Activated CD4-positive, alpha-beta memory T cell treated with anti-CD3 and anti-CD28 coated beads for 36 hours (primary cell): ENCODE measurements around the gene PTPRS. TPM values are rescaled to one million over a fixed set of nuclear protein-coding genes. Genes with fewer than 3 reads are reported as not detected.
"Not testable (repeated sequence)": the region's sequence is repeated elsewhere in the genome, so short reads cannot be mapped to it uniquely, and the experiment has no call there.

Source experiments
- CTCF ChIA-PET: fragments of 350-600 bp; sonication (Branson Sonifier 250); formaldehyde crosslinking; loops from one replicate; lab custom pipeline; 2021; ENCODE audit warnings: antibody characterized with exemption, inconsistent platforms; lab: Charles Lee
- POLR2A ChIA-PET: fragments of 350-600 bp; sonication (Branson Sonifier 250); formaldehyde crosslinking; loops from one replicate; lab custom pipeline; 2021; ENCODE audit warnings: antibody characterized with exemption; lab: Charles Lee
- DNase-seq: peaks from one replicate; pipeline ENCODE4 v3.0.0-alpha.2; 2020
- H3K27ac Mint-ChIP-seq: one replicate; pipeline ENCODE4 v1.8.0; 2021; ENCODE audit warnings: mixed read lengths
- H3K27me3 Mint-ChIP-seq: one replicate; pipeline ENCODE4 v1.8.0; 2021; ENCODE audit warnings: mixed read lengths
- H3K36me3 Mint-ChIP-seq: one replicate; pipeline ENCODE4 v1.8.0; 2021; ENCODE audit warnings: mixed read lengths
- H3K4me1 Mint-ChIP-seq: one replicate; pipeline ENCODE4 v1.8.0; 2021; ENCODE audit warnings: low read depth, mixed read lengths
- H3K4me3 Mint-ChIP-seq: one replicate; pipeline ENCODE4 v1.8.0; 2021; ENCODE audit warnings: mild to moderate bottlenecking, mixed read lengths
- H3K9me3 Mint-ChIP-seq: one replicate; pipeline ENCODE4 v1.8.0; 2021; ENCODE audit warnings: mixed read lengths
- intact Hi-C: fragments of 100-400 bp; cut with micrococcal nuclease; formaldehyde crosslinking; loops from one replicate; pipeline ENCODE4 v1.15.1; 2023
- total RNA-seq, 2 experiments: library from RNA; stranded (reverse); gene quantifications; one replicate each; pipeline ENCODE4 v1.2.3, GENCODE V29; 2021

The PTPRS gene
- total RNA-seq = under 1 TPM; 0.39 to 0.69 TPM

- ChIA-PET POLR2A (no interaction called here), CTCF (no interaction called here)
- Mint-ChIP-seq H3K4me1 (peaks cover 15% of the 10 kb centered on the region), H3K4me3 (peak within 1 kb of the TSS; percentile 48), H3K36me3 (no peaks in the 10 kb centered on the region), H3K27me3 (peaks cover 43% of the 10 kb centered on the region), H3K27ac (no peak within 1 kb of the TSS), H3K9me3 (no peaks in the 10 kb centered on the region)
- peak; percentile 64 for DNase-seq
- intact Hi-C loops = no loop called here
Observed at GRCh38 chr19:5340637-5341447, at the start of gene PTPRS. Gene PTPRS (minus strand): TSS chr19:5340812. CDS start chr19:5286140, 54,672 bp downstream.

DNA sequence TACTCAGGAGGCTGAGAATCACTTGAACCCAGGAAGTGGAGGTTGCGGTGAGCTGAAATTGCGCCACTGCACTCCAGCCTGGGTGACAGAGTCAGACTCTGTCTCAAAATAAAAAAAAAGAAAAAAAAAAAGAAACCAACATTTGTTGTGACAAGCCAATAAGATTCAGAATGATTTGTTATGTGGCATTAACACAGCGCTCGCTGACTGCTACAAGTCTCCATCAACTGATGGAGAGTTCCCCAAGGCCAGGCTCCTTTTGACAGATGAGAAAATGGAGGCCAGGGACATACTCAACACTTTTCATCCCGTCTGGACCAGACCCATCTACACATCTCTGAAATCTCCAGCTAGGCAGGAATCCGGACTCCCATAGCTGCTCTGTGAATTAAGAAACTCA lies 48.7 kb upstream of the PTPRS start:
- intact Hi-C loops = no loop called here
- H3K9me3 Mint-ChIP-seq = peaks cover 8% of the 10 kb centered on the region
- CTCF ChIA-PET = interaction anchor here (0.6 to 0.8 kb wide), 2 partner anchors 287 to 1278 kb away, joined by 3 read pairs; no protein-coding TSS in a partner anchor

DNA sequence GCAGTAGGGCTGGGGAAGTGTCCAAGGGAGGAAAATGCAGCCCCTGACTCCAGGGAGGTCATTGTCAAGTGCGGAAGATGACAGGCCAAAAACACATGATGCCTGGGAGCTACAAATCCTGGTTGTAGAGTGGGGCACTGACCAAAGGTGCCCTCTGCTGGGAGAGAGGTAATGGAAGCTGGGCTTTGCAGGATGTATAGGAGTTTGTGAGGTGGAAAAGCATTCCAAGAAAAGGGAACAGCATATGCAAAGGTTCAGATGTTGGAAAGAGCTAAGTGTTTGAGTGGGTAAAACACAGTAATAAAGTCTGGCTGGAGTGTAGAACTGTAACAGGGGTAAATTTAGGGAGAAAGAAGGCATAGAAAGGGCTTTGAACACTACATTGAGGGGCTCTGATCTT lies 46.9 kb upstream of the PTPRS start:
- Mint-ChIP-seq H3K9me3 (peaks cover 18% of the 10 kb centered on the region), H3K4me1 (no peaks in the 10 kb centered on the region), H3K4me3 (no peak overlapping the region), H3K36me3 (peaks cover 6% of the 10 kb centered on the region), H3K27ac (no peak overlapping the region), H3K27me3 (peaks cover 30% of the 10 kb centered on the region)
- POLR2A ChIA-PET = no interaction called here
- intact Hi-C loops = no loop called here
- CTCF ChIA-PET = no interaction called here
- no peak for DNase-seq

More for the DNA sequence above, 48.7 kb upstream of the PTPRS start:
- peaks cover 43% of the 10 kb centered on the region for H3K27me3 Mint-ChIP-seq
- no peak overlapping the region for H3K27ac Mint-ChIP-seq
- peaks cover 3% of the 10 kb centered on the region for H3K36me3 Mint-ChIP-seq
- H3K4me1 Mint-ChIP-seq = no peaks in the 10 kb centered on the region
- no peak for DNase-seq
- no peak overlapping the region for H3K4me3 Mint-ChIP-seq
- POLR2A ChIA-PET = no interaction called here

DNA sequence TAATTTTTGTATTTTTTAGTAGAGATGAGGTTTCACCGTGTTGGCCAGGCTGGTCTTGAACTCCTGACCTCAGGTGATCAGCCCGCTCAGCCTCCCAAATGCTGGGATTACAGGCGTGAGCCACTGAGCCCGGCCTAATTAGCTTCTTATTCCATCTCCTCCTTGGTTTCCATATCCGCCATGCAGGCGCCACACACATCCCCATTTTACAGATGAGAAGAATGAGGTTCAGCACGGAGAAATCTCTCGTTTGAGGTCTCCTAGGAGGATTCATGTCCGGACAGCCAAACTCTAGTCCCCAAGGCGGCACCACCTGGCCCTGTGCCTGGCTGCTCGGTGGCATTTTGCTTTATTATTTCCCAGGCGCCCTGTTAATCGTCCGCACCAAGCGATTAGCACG lies 46.2 kb upstream of the PTPRS start:
- POLR2A ChIA-PET = no interaction called here

GRCh38 chr19:5381197-5381596 lies 40.6 kb upstream of the PTPRS start:
- H3K4me1 Mint-ChIP-seq, POLR2A ChIA-PET, intact Hi-C loops, H3K27ac Mint-ChIP-seq, DNase-seq, H3K4me3 Mint-ChIP-seq, CTCF ChIA-PET: not testable (repeated sequence)
- H3K27me3 Mint-ChIP-seq = peaks cover 14% of the 10 kb centered on the region
- peaks cover 27% of the 10 kb centered on the region for H3K9me3 Mint-ChIP-seq
- H3K36me3 Mint-ChIP-seq = peaks cover 10% of the 10 kb centered on the region

More for the DNA sequence above, 46.2 kb upstream of the PTPRS start:
- peaks cover 7% of the 10 kb centered on the region for H3K36me3 Mint-ChIP-seq
- H3K4me1 Mint-ChIP-seq = no peaks in the 10 kb centered on the region
- H3K27ac Mint-ChIP-seq = no peak overlapping the region
- CTCF ChIA-PET = no interaction called here
- intact Hi-C loops = no loop called here
- no peak for DNase-seq
- no peak overlapping the region for H3K4me3 Mint-ChIP-seq
- H3K27me3 Mint-ChIP-seq = peaks cover 26% of the 10 kb centered on the region
- H3K9me3 Mint-ChIP-seq = peaks cover 23% of the 10 kb centered on the region

- intact Hi-C loops = no loop called here
- ChIA-PET POLR2A (no interaction called here), CTCF (no interaction called here)
- Mint-ChIP-seq H3K27me3 (peaks cover 11% of the 10 kb centered on the region), H3K4me3 (no peak overlapping the region), H3K9me3 (peaks cover 27% of the 10 kb centered on the region), H3K4me1 (no peaks in the 10 kb centered on the region), H3K27ac (no peak overlapping the region), H3K36me3 (peaks cover 10% of the 10 kb centered on the region)
- DNase-seq = no peak
Observed at GRCh38 chr19:5380215-5380919, 39.8 kb upstream of the PTPRS start.

DNA sequence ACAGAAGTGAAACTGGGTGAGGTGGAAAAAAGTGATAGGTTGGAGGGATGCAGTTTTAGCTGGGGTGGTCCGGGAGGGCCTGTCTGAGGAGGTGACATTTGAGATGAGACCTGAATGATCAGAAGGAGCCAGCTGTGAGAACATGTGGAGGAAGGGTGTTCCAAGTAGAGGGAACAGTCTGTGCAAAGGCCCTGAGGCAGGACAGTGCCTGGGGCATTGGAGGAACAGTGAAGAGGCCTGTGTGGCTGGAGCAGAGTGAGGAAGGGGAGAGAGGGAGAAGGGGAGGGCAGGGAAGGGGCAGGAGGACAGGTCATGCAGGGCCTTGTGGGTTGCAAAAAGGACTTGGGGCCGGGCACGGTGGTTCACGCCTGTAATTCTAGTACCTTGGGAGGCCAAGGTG lies 36.3 kb upstream of the PTPRS start:
- DNase-seq = no peak
- ChIA-PET CTCF (interaction anchor here (0.7 kb wide), 1 partner anchor 328 kb away, joined by 4 read pairs; no protein-coding TSS in a partner anchor), POLR2A (no interaction called here)
- H3K27me3 Mint-ChIP-seq = peaks cover 7% of the 10 kb centered on the region
- no peak overlapping the region for H3K27ac Mint-ChIP-seq
- H3K9me3 Mint-ChIP-seq = peaks cover 15% of the 10 kb centered on the region
- H3K4me3 Mint-ChIP-seq = no peak overlapping the region
- intact Hi-C loops = no loop called here
- no peaks in the 10 kb centered on the region for H3K4me1 Mint-ChIP-seq
- H3K36me3 Mint-ChIP-seq = peaks cover 4% of the 10 kb centered on the region

- no peaks in the 10 kb centered on the region for H3K36me3 Mint-ChIP-seq
Observed at GRCh38 chr19:5372572-5373200, 32.1 kb upstream of the PTPRS start.

GRCh38 chr19:5369962-5370367 lies 29.4 kb upstream of the PTPRS start:
- ChIA-PET CTCF (interaction anchor here (1.2 kb wide), 1 partner anchor 13 kb away, joined by 3 read pairs; no protein-coding TSS in a partner anchor), POLR2A (no interaction called here)
- peak; percentile 72 for DNase-seq
- H3K9me3 Mint-ChIP-seq = peaks cover 6% of the 10 kb centered on the region
- peaks cover 5% of the 10 kb centered on the region for H3K27me3 Mint-ChIP-seq
- H3K27ac Mint-ChIP-seq = no peak overlapping the region
- no peaks in the 10 kb centered on the region for H3K36me3 Mint-ChIP-seq
- no peak overlapping the region for H3K4me3 Mint-ChIP-seq
- intact Hi-C loops = no loop called here
- H3K4me1 Mint-ChIP-seq = no peaks in the 10 kb centered on the region

More at GRCh38 chr19:5372572-5373200, 32.1 kb upstream of the PTPRS start:
- ChIA-PET CTCF (no interaction called here), POLR2A (no interaction called here)
- Mint-ChIP-seq H3K9me3 (peaks cover 6% of the 10 kb centered on the region), H3K27me3 (peaks cover 5% of the 10 kb centered on the region), H3K27ac (no peak overlapping the region), H3K4me3 (no peak overlapping the region), H3K4me1 (no peaks in the 10 kb centered on the region)
- DNase-seq = no peak
- intact Hi-C loops = no loop called here

GRCh38 chr19:5369304-5369703 lies 28.7 kb upstream of the PTPRS start:
- peaks cover 6% of the 10 kb centered on the region for H3K9me3 Mint-ChIP-seq
- no peak overlapping the region for H3K27ac Mint-ChIP-seq
- no peak overlapping the region for H3K4me3 Mint-ChIP-seq
- H3K27me3 Mint-ChIP-seq = peaks cover 2% of the 10 kb centered on the region
- CTCF ChIA-PET = no interaction called here
- POLR2A ChIA-PET = no interaction called here
- H3K4me1 Mint-ChIP-seq = no peaks in the 10 kb centered on the region
- intact Hi-C loops = no loop called here
- no peak for DNase-seq
- H3K36me3 Mint-ChIP-seq = no peaks in the 10 kb centered on the region

GRCh38 chr19:5367530-5368133 lies 27.0 kb upstream of the PTPRS start:
- Mint-ChIP-seq H3K36me3 (no peaks in the 10 kb centered on the region), H3K4me1 (no peaks in the 10 kb centered on the region), H3K9me3 (peaks cover 6% of the 10 kb centered on the region), H3K4me3 (no peak overlapping the region), H3K27me3 (peaks cover 2% of the 10 kb centered on the region), H3K27ac (no peak overlapping the region)
- DNase-seq = no peak
- intact Hi-C loops = no loop called here
- ChIA-PET CTCF (no interaction called here), POLR2A (no interaction called here)

- Mint-ChIP-seq H3K4me3 (no peak overlapping the region), H3K4me1 (no peaks in the 10 kb centered on the region), H3K27me3 (peaks cover 5% of the 10 kb centered on the region), H3K9me3 (no peaks in the 10 kb centered on the region), H3K27ac (no peak overlapping the region), H3K36me3 (no peaks in the 10 kb centered on the region)
- intact Hi-C loops = no loop called here
- no peak for DNase-seq
- ChIA-PET POLR2A (no interaction called here), CTCF (interaction anchor here (0.6 kb wide), 1 partner anchor 57 kb away, joined by 3 read pairs; no protein-coding TSS in a partner anchor)
Observed at GRCh38 chr19:5365905-5366304, 25.3 kb upstream of the PTPRS start.
